ENCODE results near the gene ATP5IF1. TPM values are rescaled to one million over a fixed set of nuclear protein-coding genes. Genes with fewer than 3 reads are reported as not detected.

Gene ATP5IF1
- total and polyA plus RNA-seq, 9 of the 15 experiments (the other 6 are each of a cell fraction or from before 2014, with no cell fraction given) = 292 to 1,422 (median 388) TPM

- peak; percentile 73; the same call in 1 of the 2 replicates for TF ChIP-seq ETS1 (conservative IDR thresholded peaks at IDR 0.05; ENCODE audit: control insufficient read depth, low read depth, low read length)
- no peak for TF ChIP-seq CTCF (IDR thresholded peaks at IDR 0.05 in 2 of 3, conservative IDR thresholded peaks at IDR 0.05 in 1 of 3; ENCODE audit: insufficient read depth in 2 of 3, low read depth in 1 of 3, low read length in 3 of 3)
- no peak for TF ChIP-seq GATAD2A (IDR thresholded peaks at IDR 0.05)
- TF ChIP-seq NR2F6 (CRISPR knock-in tag; IDR thresholded peaks at IDR 0.05) = no peak
- TF ChIP-seq CCNT2 (IDR thresholded peaks at IDR 0.05; ENCODE audit: borderline replicate concordance, extremely low read depth, insufficient read length, low read depth, low read length) = peak; percentile 35
- TF ChIP-seq NBN (IDR thresholded peaks at IDR 0.05; ENCODE audit: low read depth) = peak; percentile 40; the same call in 1 of the 2 replicates
- peak; percentile 81 for TF ChIP-seq SAP30 (IDR thresholded peaks at IDR 0.05; ENCODE audit: borderline replicate concordance, insufficient read depth, low read depth, low read length, poor library complexity, severe bottlenecking)
- TF ChIP-seq TCF3 (CRISPR knock-in tag; IDR thresholded peaks at IDR 0.05) = 0 out of 2 replicates have a peak, but pooled peaks have one; percentile 3
- no peak; the same call in 1 of the 2 replicates for TF ChIP-seq VEZF1 (CRISPR knock-in tag; IDR thresholded peaks at IDR 0.05)
- no peak for TF ChIP-seq ZNF764 (CRISPR knock-in tag; IDR thresholded peaks at IDR 0.05; ENCODE audit: low read depth)
- 0 out of 2 replicates have a peak, but pooled peaks have one; percentile 81 for TF ChIP-seq ZNF133 (CRISPR knock-in tag; IDR thresholded peaks at IDR 0.05)
- TF ChIP-seq MCM3 (IDR thresholded peaks at IDR 0.05) = no peak
- no peak for TF ChIP-seq POU5F1 (IDR thresholded peaks at IDR 0.05; ENCODE audit: borderline replicate concordance, low read depth, low read length, partially characterized antibody)
- no peak; the same call in 1 of the 2 replicates for TF ChIP-seq L3MBTL2 (IDR thresholded peaks at IDR 0.05)
- TF ChIP-seq RFX1 (IDR thresholded peaks at IDR 0.05) = no peak
- peak; percentile 94; the same call in 1 of the 2 replicates for TF ChIP-seq MTA3 (IDR thresholded peaks at IDR 0.05; ENCODE audit: borderline replicate concordance)
- TF ChIP-seq FOSL1 (tag; conservative IDR thresholded peaks at IDR 0.05) = no peak
- TF ChIP-seq HMGXB4 (CRISPR knock-in tag; IDR thresholded peaks at IDR 0.05) = no peak
- TF ChIP-seq ZKSCAN3 (CRISPR knock-in tag; IDR thresholded peaks at IDR 0.05) = no peak
- TF ChIP-seq SIRT6 (IDR thresholded peaks at IDR 0.05; ENCODE audit: low read depth, low read length) = no peak
- TF ChIP-seq YBX1 (IDR thresholded peaks at IDR 0.05) = no peak
These were observed at the start of gene ATP5IF1 (continued) for GRCh38 chr1:28235755-28236655.

Data from K562 (cell line).